Measurements from ENCODE around the gene USE1.

USE1 gene

GRCh38 chr19:17235971-17236777, 21.0 kb downstream of the USE1 start:
- DNase-seq (ENCODE audit: low spot score) = peak; percentile 70

DNA sequence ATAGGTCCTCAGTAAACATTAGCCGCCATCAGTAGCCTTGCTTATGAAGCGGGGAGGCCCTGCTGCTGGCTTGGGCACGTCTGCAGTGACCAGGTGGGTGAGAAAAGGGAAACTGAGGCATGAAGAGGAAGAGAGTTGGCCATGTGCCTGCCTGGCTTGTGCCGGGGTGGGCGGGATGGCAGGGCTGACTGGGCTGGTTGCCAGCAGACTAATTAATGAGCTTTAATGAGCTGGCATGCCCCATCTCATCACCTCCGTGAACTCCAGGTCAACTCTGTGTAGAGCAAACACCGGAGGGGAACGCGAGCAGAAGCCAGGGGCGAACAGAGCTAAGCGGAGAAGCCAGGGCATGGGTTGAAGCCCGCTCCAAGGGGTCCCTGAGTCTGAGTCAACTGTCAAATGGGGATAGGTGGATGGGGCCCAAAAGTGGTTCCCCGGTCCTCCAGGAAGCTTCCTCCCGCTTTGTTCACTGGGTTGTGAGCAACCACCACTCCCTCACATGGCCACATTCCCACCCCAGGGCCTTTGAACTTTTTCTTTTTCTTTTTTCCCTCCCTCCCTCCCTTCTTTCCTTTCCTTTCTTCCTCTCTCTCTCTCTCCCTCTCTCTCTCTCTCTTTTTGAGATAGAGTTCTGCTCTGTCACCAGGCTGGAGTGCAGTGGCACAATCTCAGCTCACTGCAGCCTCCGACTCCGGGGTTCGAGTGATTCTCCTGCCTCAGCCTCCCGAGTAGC, 21.8 kb downstream of the USE1 start:
- no peak for DNase-seq (ENCODE audit: low spot score)

DNA sequence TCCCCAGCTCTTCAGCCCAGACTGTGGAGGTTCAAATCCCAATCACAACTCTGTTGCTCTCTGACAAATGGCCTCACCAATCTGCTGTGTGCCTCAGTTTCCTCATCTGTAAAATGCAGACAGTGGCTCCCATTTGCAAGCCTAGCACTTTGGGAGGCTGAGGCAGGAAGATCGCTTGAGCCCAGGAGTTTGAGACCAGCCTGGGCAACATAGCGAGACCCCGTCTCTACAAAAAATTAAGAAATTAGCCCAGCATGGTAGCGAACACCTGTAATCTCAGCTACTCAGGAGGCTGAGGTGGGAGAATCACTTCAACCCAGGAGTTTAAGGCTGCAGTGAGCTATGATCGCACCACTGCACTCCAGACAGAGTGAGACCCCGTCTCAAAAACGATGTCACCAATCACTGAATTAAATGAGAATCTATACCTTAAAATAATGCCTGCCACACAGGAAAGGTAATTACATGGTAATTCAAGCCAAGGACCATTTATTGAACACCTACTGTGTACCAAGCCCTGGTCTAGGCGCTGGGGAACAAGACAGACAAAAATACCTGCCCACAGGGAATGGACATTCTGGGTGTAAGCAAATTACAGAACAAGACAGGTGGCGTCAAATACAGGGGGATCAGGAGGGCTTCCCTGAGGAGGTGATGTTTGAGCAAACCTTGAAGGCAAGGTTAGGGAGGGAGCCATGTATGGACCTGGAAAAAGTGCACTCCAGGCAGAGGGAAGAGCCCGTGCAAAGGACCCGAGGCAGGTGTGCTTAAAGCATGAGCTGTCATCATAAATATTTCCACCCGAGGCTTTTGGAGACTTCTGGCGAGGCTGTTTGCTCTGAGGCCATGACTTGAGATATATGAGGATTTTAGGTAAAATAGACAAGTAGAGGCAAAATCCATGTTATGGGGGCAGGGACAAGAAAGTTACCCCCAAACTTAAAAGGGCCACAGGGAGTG, 22.9 kb downstream of the USE1 start:
- no peak for DNase-seq (ENCODE audit: low spot score)

GRCh38 chr19:17240062-17240752, 25.1 kb downstream of the USE1 start:
- no peak for DNase-seq (ENCODE audit: low spot score)

- no peak for DNase-seq (ENCODE audit: low spot score)
Observed at GRCh38 chr19:17240826-17241399, 25.8 kb downstream of the USE1 start.

DNA sequence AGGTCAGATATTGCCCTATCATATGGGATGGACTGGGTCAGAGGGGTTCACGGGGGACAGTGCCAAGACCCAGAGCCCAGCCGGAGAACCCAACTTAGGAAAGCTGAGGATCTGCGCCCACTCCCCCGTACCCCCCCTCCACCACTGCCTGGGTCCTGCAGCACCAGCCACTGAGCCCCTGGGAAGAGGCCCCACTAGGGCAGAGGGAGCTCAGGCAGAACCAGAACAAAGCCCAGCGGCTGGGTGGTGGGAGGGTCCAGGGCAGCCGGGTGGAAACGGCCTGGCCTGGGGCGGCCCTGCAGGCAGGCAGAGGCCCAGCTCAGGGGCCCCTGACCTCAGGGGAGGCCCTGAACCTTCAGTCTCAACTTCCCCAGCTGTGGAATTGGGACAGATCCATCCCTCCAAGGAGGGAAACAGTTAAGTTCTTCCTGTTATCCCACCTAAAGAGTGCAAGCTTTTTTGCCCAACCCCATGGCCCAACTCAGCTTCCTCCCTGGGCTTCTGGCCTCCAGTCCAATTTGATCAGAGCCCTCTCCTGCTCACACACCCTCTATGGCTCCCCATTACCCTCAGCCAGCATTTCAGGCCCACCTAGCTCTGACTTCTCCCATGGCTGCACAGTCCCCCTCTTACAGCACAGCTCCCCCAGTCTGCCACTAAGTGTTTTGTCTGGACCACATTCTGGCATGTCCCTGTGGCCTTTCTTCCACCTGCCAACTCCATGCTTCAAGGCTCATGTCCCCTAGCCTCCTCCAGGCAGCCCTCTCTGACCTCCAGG, 27.5 kb downstream of the USE1 start:
- no peak for DNase-seq (ENCODE audit: low spot score)

DNA sequence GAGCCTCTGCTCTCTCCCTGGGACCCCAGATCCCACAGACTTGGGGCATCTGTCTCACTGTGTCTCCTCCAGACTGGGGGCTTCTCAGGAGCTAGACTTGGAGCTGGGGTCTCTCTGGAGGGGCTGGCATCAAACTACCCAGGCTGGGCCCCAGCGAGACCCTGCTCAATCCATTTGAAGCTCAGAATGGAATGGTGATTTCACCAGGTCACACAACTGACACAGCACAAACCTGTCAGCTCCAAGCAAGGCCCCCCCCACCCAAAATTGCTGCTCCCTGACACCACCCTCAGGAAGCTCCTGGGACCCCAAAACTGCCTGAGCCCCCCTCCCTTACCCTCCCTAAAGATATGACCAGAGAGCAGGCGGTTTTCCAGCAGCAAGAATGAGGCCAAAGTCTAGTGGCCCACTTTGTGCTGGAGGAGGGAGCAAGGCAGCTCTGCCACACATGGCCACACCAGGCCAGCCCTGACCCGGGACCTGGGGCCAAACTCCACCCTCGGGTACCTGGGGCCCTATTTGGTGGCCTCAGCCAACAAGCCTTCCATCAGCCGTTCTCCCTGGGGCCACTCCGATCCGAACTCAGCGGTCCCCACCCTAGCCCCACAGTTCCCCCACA, 28.2 kb downstream of the USE1 start:
- no peak for DNase-seq (ENCODE audit: low spot score)

GRCh38 chr19:17243830-17244617, 28.9 kb downstream of the USE1 start:
- peak; percentile 66 for DNase-seq (ENCODE audit: low spot score)

DNA sequence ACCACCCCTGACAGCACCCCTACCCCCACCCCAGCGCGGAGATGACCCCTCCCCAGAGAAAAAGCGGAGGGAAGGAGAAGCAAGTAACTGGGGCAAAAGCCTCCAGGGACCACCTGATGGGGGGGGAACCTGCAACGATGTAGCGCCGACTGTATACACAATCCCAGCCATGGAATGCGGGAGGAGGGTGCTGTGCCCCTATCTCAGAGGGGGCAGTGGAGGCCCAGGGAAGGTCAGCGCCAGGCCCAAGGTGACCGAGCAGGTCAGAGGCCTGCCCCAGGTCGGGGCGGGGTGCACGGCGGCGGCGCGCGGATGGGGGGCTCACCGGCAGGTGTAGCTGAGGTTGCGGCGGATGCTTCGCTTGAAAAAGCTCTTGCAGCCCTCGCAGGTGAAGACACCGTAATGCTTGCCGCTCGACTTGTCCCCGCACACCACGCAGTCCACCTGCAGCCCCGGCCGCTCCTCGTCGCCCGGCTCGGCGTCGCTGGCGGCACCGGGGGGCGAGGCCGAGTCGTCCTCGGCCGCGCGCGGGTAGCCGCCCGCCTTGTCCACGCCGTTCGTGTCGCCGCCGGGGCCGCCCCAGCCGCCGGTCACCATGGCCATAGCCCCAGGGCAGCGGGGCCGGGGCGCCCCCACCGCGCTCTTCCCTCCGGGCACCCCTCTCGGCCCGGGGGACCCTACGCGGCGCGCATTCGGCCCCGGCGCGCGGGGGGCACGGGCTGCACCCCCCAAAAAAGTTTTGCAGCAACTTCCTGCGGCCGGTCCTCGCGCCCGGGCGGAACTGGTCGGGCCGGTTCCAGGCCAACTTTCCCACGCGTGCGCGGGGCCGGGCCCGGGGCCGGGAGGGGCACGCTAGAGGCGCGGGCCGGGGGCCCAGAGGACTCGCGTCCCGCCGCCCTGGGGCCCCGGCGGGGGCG, 29.7 kb downstream of the USE1 start:
- no peak for DNase-seq (ENCODE audit: low spot score)

- no peak for DNase-seq (ENCODE audit: low spot score)
Observed at GRCh38 chr19:17245535-17245984, 30.4 kb downstream of the USE1 start, which contains the start of gene NR2F6. Gene NR2F6 (minus strand): TSS chr19:17245919. CDS start chr19:17245220, 699 bp downstream.

DNA sequence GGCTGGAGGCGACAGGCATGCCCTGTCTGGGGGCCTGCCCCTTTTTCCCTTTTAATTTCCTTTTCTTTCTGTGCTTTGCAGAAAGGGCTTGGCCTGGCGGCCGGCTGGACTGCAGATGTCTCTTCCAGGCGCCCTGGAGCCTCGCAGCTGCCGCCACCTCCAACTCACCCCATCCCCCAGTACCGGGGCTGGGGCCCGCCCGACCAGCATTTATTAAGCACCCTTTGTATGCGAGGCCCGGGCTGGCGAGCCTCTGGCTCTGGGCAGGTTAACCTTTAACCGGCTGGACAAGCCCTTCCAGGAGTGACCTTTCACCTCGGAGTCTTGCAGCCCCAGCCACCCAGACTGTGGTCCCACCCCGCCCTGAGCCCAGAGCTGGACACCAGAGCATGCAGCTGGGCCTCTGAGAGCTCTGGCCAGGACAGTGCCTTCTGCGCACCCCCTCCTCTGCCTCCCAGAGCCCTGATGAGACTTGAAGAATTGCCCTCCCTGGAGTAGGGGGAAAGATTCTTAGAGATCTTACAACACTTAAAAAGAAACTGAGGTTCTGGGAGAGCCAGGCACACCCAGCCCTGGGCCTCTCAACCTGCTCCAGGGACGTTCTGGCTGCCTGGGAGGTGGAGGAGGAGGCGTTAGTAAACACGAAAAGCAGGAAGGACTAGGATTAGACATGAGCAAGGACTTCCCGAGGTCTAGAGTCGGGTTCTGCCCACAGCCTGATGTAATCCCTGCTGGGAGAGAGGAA, 31.7 kb downstream of the USE1 start:
- no peak for DNase-seq (ENCODE audit: low spot score)

DNA sequence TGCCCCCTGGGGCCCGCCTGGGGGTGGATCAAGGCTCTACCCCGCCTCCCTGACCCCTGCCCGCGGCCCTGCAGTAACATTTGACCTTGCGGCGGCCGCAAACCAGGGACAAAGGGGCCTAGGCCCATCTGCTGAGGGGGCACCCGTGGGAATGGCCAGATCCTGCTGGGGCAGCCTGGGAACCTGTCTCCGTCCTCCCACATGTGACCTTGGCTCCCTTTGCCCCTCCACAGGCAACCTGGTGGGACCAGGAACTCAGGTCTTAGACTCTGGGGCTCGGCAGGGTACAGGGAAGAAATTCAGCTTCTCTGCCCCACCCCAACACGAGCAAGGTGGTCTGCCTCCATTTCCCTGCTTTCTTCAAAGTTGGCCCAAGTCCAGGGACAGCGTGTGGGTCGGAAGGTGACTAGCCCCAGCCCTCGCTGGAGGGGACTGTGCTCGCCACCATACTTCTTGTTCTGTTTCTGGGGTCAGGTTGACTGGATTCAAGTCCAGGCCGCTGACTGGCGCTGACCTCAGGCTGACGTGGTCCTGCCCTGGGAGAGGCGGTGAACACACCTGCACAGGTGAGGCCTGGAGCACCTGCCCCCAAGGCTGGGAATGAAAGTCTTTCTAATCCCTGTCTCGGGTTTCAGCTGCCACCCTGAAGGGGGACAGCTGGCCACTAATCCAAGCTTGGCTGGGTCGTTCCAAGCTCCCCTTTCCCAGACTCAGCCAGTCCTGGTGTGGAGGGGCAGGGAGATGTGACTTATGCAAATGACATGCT, 33.0 kb downstream of the USE1 start:
- peak; percentile 43 for DNase-seq (ENCODE audit: low spot score)

GRCh38 chr19:17249887-17250548, 34.9 kb downstream of the USE1 start:
- DNase-seq (ENCODE audit: low spot score) = no peak

DNA sequence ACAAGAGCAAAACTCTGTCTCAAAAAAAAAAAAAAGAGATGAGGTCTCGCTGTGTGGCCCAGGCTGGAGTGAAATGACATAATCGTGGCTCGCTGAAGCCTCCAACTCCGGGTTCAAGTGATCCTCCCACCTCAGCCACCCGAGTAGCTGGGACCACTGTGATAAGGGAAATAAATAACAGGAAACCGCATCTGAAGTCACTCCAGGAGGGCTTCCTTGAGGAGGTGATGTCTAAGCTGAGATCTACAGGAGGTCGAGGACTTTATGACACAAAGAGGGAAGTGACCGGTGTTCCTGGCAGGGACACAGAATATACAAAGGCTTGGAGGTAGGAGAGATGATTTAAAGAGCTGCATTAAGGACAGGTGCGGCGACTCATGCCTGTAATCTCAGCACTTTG, 39.5 kb downstream of the USE1 start:
- DNase-seq (ENCODE audit: low spot score) = no peak

- DNase-seq (ENCODE audit: low spot score) = peak; percentile 48
Observed at GRCh38 chr19:17255150-17255621, 40.0 kb downstream of the USE1 start.

DNA sequence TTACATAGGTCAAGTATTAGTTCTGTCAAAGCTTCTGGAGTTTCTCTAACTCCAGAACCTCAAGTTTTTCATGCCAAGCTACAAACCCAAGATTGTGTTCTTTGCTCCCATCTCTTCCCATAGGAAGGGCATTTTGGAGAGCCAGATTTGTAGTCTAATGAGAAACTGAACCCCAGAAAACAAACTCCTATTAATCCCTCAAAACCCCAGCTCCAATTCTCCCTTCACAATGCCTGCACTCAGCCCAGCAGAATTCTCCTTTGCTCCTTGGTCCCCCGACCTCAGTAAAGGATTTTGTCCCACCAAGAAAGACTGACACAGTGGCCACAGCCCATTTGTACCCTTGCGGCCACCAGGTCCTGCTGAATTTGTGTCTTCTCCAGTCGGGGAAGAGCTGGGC, 41.0 kb downstream of the USE1 start:
- no peak for DNase-seq (ENCODE audit: low spot score)

Measured in SW480 (cell line).